K562 (cell line): ENCODE data around the gene SLC25A10. TPM values are rescaled to one million over a fixed set of nuclear protein-coding genes. Genes with fewer than 3 reads are reported as not detected.

Experiments
- ATF3 ChIP-seq, 2 experiments: fragments of 450-650 bp in 1 of 2; sonication (generic) in 1 of 2; formaldehyde crosslinking in 1 of 2; IDR thresholded peaks in 1 of 2; conservative IDR thresholded peaks in 1 of 2; 2 replicates each; pipeline versions ENCODE4 v1.6.1 to v1.8.1; 2016 to 2023; ENCODE audit warnings: mild to moderate bottlenecking in 2 of 2, moderate library complexity in 2 of 2, inconsistent platforms in 1 of 2, missing genetic modification reagents in 1 of 2
- IRF2 ChIP-seq: sonication (generic); formaldehyde crosslinking; IDR thresholded peaks from 2 replicates; pipeline ENCODE4 v1.8.1; 2022; ENCODE audit warnings: mild to moderate bottlenecking, missing genetic modification reagents
- MTA3 ChIP-seq: fragments of 450-650 bp; formaldehyde crosslinking; IDR thresholded peaks from 2 replicates; pipeline ENCODE4 v1.6.1; 2017; ENCODE audit warnings: mild to moderate bottlenecking, borderline replicate concordance
- NFE2 ChIP-seq: IDR thresholded peaks from 2 replicates; pipeline ENCODE4 v1.6.1; 2014; ENCODE audit warnings: antibody characterized with exemption, low read depth
- POLR2G ChIP-seq: fragments of 200-400 bp; formaldehyde crosslinking; IDR thresholded peaks from 2 replicates; pipeline ENCODE4 v1.6.1; 2017; ENCODE audit warnings: low read depth, mild to moderate bottlenecking, antibody characterized with exemption, low read length, moderate library complexity
- SMAD2 ChIP-seq: fragments of 150-350 bp; IDR thresholded peaks from 2 replicates; pipeline ENCODE4 v1.6.1; 2014; ENCODE audit warnings: low read depth, mild to moderate bottlenecking, low read length
- STAG1 ChIP-seq: sonication (generic); formaldehyde crosslinking; IDR thresholded peaks from 2 replicates; pipeline ENCODE4 v1.5.0; 2020; ENCODE audit warnings: missing genetic modification reagents, borderline replicate concordance
- U2AF1 ChIP-seq: fragments of 200-400 bp; formaldehyde crosslinking; optimal IDR thresholded peaks from 2 replicates; pipeline ENCODE3; 2017; ENCODE audit warnings: mild to moderate bottlenecking, low read depth, low read length, moderate library complexity
- ZNF143 ChIP-seq: sonication (generic); formaldehyde crosslinking; IDR thresholded peaks from 2 replicates; pipeline ENCODE4 v1.9.0; 2022; ENCODE audit warnings: mild to moderate bottlenecking, missing genetic modification reagents
- ZNF583 ChIP-seq: fragments of 250-450 bp; sonication (Bioruptor Pico); IDR thresholded peaks from 2 replicates; pipeline ENCODE4 v1.4.0; 2020
- polyA plus RNA-seq, 8 experiments: library from polyadenylated mRNA; depleted of rRNA in 4 of 8; stranded (reverse) in 5 of 8; unstranded in 3 of 8; fragments of >200 nt; fragmentation: Nextera tagmentation in 2 of 8; fragmentation: Illumina TruSeq in 1 of 8; extraction: Ambion mirVana in 2 of 8; extraction: Trizol in 1 of 8; gene quantifications; 2 replicates each; pipeline versions ENCODE4 v1.2.1 to v1.2.3, GENCODE V29; 2011 to 2014; ENCODE audit warnings: inconsistent platforms in 1 of 8, missing spikeins in 1 of 8
- total RNA-seq, 7 experiments: library from RNA; depleted of rRNA in 6 of 7; stranded (reverse); fragments of >200 nt in 6 of 7; fragmentation: Illumina TruSeq in 2 of 7; extraction: Trizol in 2 of 7; gene quantifications; 2 replicates each; pipeline versions ENCODE4 v1.2.1 to v1.2.3, GENCODE V29; 2011 to 2021; ENCODE audit warnings: low replicate concordance in 1 of 7
- TF ChIP-seq, protein P1 (sequence below): sonication (generic); formaldehyde crosslinking; IDR thresholded peaks from 2 replicates; pipeline ENCODE4 v1.8.1; 2022; ENCODE audit warnings: missing genetic modification reagents
- TF ChIP-seq, protein P2 (sequence below): sonication (generic); formaldehyde crosslinking; IDR thresholded peaks from 2 replicates; pipeline ENCODE4 v1.8.0; 2022; ENCODE audit warnings: missing genetic modification reagents, mild to moderate bottlenecking, moderate library complexity, borderline replicate concordance
- TF ChIP-seq, protein P3 (sequence below): sonication (generic); formaldehyde crosslinking; IDR thresholded peaks from 2 replicates; pipeline ENCODE4 v1.8.0; 2022; ENCODE audit warnings: missing genetic modification reagents, mild to moderate bottlenecking, borderline replicate concordance

The SLC25A10 gene
- total and polyA plus RNA-seq, 9 of the 15 experiments (the other 6 are each of a cell fraction or from before 2014, with no cell fraction given) = 0.10 to 85.6 (median 34.3) TPM

GRCh38 chr17:81701288-81702071, 10.6 kb upstream of the SLC25A10 start (continued):
- TF ChIP-seq, protein P1, sequence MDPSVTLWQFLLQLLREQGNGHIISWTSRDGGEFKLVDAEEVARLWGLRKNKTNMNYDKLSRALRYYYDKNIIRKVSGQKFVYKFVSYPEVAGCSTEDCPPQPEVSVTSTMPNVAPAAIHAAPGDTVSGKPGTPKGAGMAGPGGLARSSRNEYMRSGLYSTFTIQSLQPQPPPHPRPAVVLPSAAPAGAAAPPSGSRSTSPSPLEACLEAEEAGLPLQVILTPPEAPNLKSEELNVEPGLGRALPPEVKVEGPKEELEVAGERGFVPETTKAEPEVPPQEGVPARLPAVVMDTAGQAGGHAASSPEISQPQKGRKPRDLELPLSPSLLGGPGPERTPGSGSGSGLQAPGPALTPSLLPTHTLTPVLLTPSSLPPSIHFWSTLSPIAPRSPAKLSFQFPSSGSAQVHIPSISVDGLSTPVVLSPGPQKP (CRISPR knock-in tag) = no peak
- peak; percentile 70; the same call in 1 of the 2 replicates for TF ChIP-seq MTA3
- no peak for TF ChIP-seq ZNF583 (CRISPR knock-in tag)
- TF ChIP-seq ZNF143 (CRISPR knock-in tag) = no peak
- TF ChIP-seq, protein P2, sequence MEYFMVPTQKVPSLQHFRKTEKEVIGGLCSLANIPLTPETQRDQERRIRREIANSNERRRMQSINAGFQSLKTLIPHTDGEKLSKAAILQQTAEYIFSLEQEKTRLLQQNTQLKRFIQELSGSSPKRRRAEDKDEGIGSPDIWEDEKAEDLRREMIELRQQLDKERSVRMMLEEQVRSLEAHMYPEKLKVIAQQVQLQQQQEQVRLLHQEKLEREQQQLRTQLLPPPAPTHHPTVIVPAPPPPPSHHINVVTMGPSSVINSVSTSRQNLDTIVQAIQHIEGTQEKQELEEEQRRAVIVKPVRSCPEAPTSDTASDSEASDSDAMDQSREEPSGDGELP (CRISPR knock-in tag) = 0 out of 2 replicates have a peak, but pooled peaks have one; percentile 24
- TF ChIP-seq U2AF1 = no peak
- TF ChIP-seq IRF2 = no peak
- no peak for TF ChIP-seq NFE2
- peak; percentile 68 for TF ChIP-seq POLR2G
- TF ChIP-seq SMAD2 = no peak
- no peak; the same call in 1 of the 2 replicates for TF ChIP-seq STAG1 (CRISPR knock-in tag)
- no peak for TF ChIP-seq ATF3 (IDR thresholded peaks at IDR 0.05)
- TF ChIP-seq ATF3 (CRISPR knock-in tag; conservative IDR thresholded peaks at IDR 0.05) = no peak
- TF ChIP-seq, protein P3, sequence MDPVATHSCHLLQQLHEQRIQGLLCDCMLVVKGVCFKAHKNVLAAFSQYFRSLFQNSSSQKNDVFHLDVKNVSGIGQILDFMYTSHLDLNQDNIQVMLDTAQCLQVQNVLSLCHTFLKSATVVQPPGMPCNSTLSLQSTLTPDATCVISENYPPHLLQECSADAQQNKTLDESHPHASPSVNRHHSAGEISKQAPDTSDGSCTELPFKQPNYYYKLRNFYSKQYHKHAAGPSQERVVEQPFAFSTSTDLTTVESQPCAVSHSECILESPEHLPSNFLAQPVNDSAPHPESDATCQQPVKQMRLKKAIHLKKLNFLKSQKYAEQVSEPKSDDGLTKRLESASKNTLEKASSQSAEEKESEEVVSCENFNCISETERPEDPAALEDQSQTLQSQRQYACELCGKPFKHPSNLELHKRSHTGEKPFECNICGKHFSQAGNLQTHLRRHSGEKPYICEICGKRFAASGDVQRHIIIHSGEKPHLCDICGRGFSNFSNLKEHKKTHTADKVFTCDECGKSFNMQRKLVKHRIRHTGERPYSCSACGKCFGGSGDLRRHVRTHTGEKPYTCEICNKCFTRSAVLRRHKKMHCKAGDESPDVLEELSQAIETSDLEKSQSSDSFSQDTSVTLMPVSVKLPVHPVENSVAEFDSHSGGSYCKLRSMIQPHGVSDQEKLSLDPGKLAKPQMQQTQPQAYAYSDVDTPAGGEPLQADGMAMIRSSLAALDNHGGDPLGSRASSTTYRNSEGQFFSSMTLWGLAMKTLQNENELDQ (CRISPR knock-in tag) = no peak
